DND-41 (cell line): ENCODE results near the gene EYS.

ENCODE experiments used
- ATAC-seq: fragments of 200-7000 bp; cut with Tn5 transposase; 3 replicates; pipeline ENCODE4 v1.9.1; 2021; ENCODE audit warnings: low read depth; ENCODE audit not compliant: insufficient read depth
- DNase-seq: peaks from one replicate; pipeline ENCODE4 v3.0.0-alpha.2; 2020
- H2AFZ ChIP-seq: 2 replicates; pipeline ENCODE4 v1.6.0; 2012; ENCODE audit warnings: low read depth, low read length
- H3K27ac ChIP-seq: 2 replicates; pipeline ENCODE4 v1.5.1; 2012; ENCODE audit warnings: low read length, inconsistent platforms
- H3K27me3 ChIP-seq: fragments of 200-600 bp; sonication (generic); 2 replicates; pipeline ENCODE4 v1.6.0; 2012; ENCODE audit warnings: low read length, mild to moderate bottlenecking, inconsistent platforms; ENCODE audit not compliant: insufficient read depth, poor library complexity
- H3K36me3 ChIP-seq: 2 replicates; pipeline ENCODE4 v1.5.1; 2012; ENCODE audit warnings: low read length, inconsistent platforms; ENCODE audit not compliant: insufficient read depth
- H3K4me1 ChIP-seq: 2 replicates; pipeline ENCODE4 v1.5.1; 2012; ENCODE audit warnings: mild to moderate bottlenecking, low read length; ENCODE audit not compliant: insufficient read depth
- H3K4me2 ChIP-seq: 2 replicates; pipeline ENCODE4 v1.6.0; 2012; ENCODE audit warnings: mild to moderate bottlenecking, moderate library complexity, low read length, inconsistent platforms; ENCODE audit not compliant: insufficient read depth
- H3K4me3 ChIP-seq, 2 experiments: fragments of 200-600 bp in 1 of 2; shearing (Covaris generic) in 1 of 2; 2 replicates each; pipeline ENCODE4 v1.5.1; 2012 to 2016; ENCODE audit warnings: inconsistent platforms in 2 of 2, low read length in 2 of 2, mild to moderate bottlenecking in 2 of 2, low read depth in 1 of 2, moderate library complexity in 1 of 2
- H3K79me2 ChIP-seq: 2 replicates; pipeline ENCODE4 v1.6.0; 2012; ENCODE audit warnings: low read length, inconsistent platforms; ENCODE audit not compliant: insufficient read depth
- H3K9ac ChIP-seq: 2 replicates; pipeline ENCODE4 v1.6.0; 2012; ENCODE audit warnings: low read depth, mild to moderate bottlenecking, inconsistent platforms, low read length, moderate library complexity
- H3K9me3 ChIP-seq: 2 replicates; pipeline ENCODE4 v1.5.1; 2012; ENCODE audit warnings: low read length, moderate library complexity, mild to moderate bottlenecking, inconsistent platforms; ENCODE audit not compliant: insufficient read depth, severe bottlenecking
- H4K20me1 ChIP-seq: 2 replicates; pipeline ENCODE4 v1.6.0; 2012; ENCODE audit warnings: low read length; ENCODE audit not compliant: insufficient read depth
- EZH2 ChIP-seq: IDR thresholded peaks from 3 replicates; pipeline ENCODE4 v1.6.1; 2012; ENCODE audit warnings: borderline replicate concordance, low read depth, mild to moderate bottlenecking, moderate library complexity, low read length, inconsistent platforms; ENCODE audit not compliant: severe bottlenecking
- TF ChIP-seq, protein P1 (sequence below): IDR thresholded peaks from 2 replicates; pipeline ENCODE4 v1.5.1; 2012; ENCODE audit warnings: borderline replicate concordance, low read length, moderate library complexity, mild to moderate bottlenecking; ENCODE audit not compliant: poor library complexity, severe bottlenecking; ENCODE audit errors: extremely low read depth

Gene EYS

DNA sequence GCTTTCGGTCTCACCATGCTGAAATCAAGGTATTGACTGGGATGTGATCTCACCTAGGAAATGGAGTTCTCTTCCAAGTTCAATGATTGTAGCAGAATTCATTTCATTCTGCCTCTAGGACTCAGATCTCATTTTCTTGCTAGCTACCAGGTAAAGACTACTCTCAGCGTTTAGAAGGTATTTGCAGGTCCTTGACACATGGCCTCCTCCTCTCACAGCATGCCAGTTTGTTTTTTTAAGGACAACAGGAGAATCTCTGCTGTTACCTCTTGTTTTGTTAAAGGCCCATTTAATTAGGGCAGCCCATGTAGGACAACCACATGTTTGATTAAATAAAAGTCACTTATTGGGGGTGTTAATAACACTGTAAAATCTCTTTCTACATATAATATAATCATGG lies 757.8 kb downstream of the EYS start:
- no peak overlapping the region for H2AFZ ChIP-seq
- no peaks in the 10 kb centered on the region for H3K27me3 ChIP-seq
- no peak overlapping the region for H3K9ac ChIP-seq
- H3K4me3 ChIP-seq, result no peak overlapping the region
- H3K36me3 ChIP-seq, result no peaks in the 10 kb centered on the region
- no peaks in the 10 kb centered on the region for H4K20me1 ChIP-seq
- no peaks in the 10 kb centered on the region for H3K4me1 ChIP-seq
- no peaks in the 10 kb centered on the region for H3K9me3 ChIP-seq
- no peak overlapping the region for H3K4me2 ChIP-seq
- TF ChIP-seq, protein P1, sequence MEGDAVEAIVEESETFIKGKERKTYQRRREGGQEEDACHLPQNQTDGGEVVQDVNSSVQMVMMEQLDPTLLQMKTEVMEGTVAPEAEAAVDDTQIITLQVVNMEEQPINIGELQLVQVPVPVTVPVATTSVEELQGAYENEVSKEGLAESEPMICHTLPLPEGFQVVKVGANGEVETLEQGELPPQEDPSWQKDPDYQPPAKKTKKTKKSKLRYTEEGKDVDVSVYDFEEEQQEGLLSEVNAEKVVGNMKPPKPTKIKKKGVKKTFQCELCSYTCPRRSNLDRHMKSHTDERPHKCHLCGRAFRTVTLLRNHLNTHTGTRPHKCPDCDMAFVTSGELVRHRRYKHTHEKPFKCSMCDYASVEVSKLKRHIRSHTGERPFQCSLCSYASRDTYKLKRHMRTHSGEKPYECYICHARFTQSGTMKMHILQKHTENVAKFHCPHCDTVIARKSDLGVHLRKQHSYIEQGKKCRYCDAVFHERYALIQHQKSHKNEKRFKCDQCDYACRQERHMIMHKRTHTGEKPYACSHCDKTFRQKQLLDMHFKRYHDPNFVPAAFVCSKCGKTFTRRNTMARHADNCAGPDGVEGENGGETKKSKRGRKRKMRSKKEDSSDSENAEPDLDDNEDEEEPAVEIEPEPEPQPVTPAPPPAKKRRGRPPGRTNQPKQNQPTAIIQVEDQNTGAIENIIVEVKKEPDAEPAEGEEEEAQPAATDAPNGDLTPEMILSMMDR, result no peak
- TF ChIP-seq EZH2, result no peak
- ATAC-seq, result no peak
- H3K79me2 ChIP-seq, result no peaks in the 10 kb centered on the region
- no peak overlapping the region for H3K27ac ChIP-seq
- DNase-seq, result no peak

DNA sequence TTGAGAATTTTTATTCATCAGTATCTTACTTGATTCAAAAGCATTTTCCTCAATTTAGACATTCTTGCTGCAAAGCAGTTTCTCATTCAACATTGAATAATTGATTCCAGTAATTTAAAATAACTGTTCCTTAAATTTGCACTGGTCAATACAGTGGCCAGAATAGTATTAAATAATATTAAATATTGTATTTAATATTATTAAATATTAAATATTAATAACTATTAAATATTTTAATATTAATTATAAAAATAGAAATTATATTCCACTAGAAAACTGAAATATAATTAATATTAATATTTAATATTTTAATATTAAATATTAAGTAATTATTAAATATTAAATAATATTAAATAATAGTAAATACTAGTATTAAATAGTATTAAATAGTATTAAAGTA lies 758.8 kb downstream of the EYS start:
- H3K27ac ChIP-seq, result no peak overlapping the region
- no peaks in the 10 kb centered on the region for H4K20me1 ChIP-seq
- no peaks in the 10 kb centered on the region for H3K79me2 ChIP-seq
- H3K36me3 ChIP-seq, result no peaks in the 10 kb centered on the region
- TF ChIP-seq, protein P1, result no peak
- TF ChIP-seq EZH2, result no peak
- no peak overlapping the region for H2AFZ ChIP-seq
- no peaks in the 10 kb centered on the region for H3K27me3 ChIP-seq
- H3K4me1 ChIP-seq, result no peaks in the 10 kb centered on the region
- H3K9ac ChIP-seq, result no peak overlapping the region
- no peak overlapping the region for H3K4me2 ChIP-seq
- DNase-seq (no peak), ATAC-seq (no peak)
- no peak overlapping the region for H3K4me3 ChIP-seq
- H3K9me3 ChIP-seq, result no peaks in the 10 kb centered on the region

- Histone ChIP-seq H3K4me2 (no peak overlapping the region), H3K36me3 (no peaks in the 10 kb centered on the region), H3K27me3 (no peaks in the 10 kb centered on the region), H3K4me1 (no peaks in the 10 kb centered on the region), H3K27ac (no peak overlapping the region), H3K9me3 (no peaks in the 10 kb centered on the region), H4K20me1 (no peaks in the 10 kb centered on the region), H3K4me3 (no peak overlapping the region), H2AFZ (no peak overlapping the region), H3K79me2 (no peaks in the 10 kb centered on the region), H3K9ac (no peak overlapping the region)
- ATAC-seq, result no peak
- TF ChIP-seq EZH2, result no peak
- TF ChIP-seq, protein P1, result no peak
- DNase-seq, result no peak
Measured at GRCh38 chr6:64945450-64945849, 761.6 kb downstream of the EYS start.

DNA sequence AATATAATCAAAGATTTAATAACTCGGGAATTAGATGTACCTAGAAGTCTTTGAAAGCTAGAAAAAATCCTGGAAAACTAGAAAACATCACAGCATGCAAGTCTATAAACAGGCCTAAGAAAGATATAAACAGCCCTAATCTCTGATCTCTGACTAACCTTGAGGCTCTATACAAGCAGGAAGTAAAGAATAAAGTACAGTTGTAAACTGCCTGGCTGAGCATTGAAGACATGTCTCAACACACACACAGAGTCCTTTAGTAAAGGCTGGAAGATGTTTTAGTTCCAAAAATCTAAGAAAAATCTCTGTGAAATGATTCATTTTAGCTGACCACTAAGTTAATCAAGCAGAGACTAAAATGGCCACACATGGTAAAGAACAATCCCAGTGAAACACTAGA lies 774.5 kb downstream of the EYS start:
- H3K4me2 ChIP-seq, result no peak overlapping the region
- H4K20me1 ChIP-seq, result no peaks in the 10 kb centered on the region
- no peak overlapping the region for H2AFZ ChIP-seq
- no peaks in the 10 kb centered on the region for H3K4me1 ChIP-seq
- no peak for TF ChIP-seq EZH2
- TF ChIP-seq, protein P1, result no peak
- no peak overlapping the region for H3K4me3 ChIP-seq
- no peak for ATAC-seq
- H3K27ac ChIP-seq, result no peak overlapping the region
- H3K9ac ChIP-seq, result no peak overlapping the region
- no peaks in the 10 kb centered on the region for H3K79me2 ChIP-seq
- no peak for DNase-seq
- H3K36me3 ChIP-seq, result no peaks in the 10 kb centered on the region
- no peaks in the 10 kb centered on the region for H3K27me3 ChIP-seq
- H3K9me3 ChIP-seq, result no peaks in the 10 kb centered on the region
